T-helper 9 cell (primary cell): Measurements from ENCODE around the gene PPP2R3B.
"Not testable (repeated sequence)": the region's sequence is repeated elsewhere in the genome, so short reads cannot be mapped to it uniquely, and the experiment has no call there.

Experiments
- DNase-seq: peaks from one replicate; pipeline ENCODE4 v3.0.0-alpha.2; 2020

Gene PPP2R3B

DNA sequence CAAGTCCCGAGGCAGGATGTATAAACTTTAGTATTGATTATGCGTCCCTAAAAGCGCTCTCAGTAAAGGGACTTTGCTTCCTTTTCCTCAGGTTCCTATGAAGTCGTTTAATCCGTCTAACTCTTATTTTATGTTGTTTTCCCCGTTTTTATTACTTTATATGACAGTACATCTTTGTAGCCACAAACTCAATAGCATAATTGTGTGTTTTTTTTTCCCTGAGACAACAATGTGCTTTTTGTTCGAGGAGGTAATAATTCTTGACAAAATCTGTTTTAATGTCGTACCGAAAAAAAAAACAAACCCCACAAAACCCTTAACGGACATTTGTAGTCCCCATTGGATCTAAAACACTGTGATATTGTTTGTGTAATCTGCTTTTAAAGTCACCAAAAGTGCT lies 17.9 kb upstream of the PPP2R3B start:
- DNase-seq, result no peak

DNA sequence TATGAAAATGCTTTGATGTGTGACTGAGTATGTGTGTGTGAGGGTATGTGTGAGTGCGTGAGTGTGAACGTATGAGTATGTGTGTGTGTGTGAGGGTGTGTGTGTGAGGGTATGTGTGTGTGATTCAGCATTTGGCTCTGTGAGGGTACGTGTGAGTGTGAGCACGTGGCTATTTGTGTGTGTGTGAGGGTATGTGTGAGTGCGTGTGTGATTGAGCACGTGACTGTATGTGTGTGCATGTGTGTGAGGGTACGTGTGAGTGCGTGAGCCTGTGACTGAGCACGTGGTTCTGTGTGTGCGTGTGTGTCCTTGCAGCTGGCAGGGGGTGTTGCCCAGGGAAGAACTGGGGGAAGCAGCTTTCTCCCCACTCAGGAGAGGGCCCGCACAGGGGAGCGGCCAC lies 16.1 kb upstream of the PPP2R3B start:
- DNase-seq, result no peak

DNA sequence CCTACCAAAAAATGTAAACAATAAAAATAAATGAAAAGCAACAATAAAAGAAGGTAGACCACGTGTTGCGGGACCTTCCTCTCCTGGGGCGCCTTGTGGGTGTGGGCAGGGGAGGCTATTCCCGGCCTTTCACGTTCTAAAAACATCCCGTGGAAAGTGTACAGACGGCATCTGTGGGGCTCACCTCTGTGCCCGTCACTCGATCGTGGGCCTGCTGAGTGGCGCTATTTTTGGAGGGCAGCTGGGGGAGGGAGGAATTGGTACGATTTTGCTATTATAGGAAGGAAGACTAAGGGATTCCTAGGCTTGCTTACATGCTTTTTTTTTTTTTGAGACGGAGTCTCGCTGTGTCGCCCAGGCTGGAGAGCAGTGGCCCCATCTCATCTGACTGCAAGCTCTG lies 13.6 kb upstream of the PPP2R3B start:
- no peak for DNase-seq

DNA sequence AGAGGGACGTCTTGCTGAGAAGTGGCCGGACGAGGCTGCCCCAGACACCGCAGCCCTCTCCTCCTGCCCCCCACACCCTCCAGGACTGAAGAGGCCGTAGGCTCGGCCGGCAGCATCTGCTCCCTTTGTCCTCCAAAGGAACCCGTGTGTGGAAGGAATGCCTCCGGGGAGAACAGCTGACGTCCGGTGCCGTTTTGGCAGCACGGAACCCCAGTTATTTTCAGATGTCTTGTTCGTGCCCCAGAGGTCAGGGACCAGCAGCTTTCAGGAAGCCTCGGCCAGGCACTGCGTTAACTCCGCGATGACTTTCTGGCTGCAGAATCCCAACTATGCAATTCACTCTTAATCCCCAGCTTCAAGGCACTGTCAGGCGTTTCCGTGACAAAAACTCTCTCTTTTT lies 10.9 kb upstream of the PPP2R3B start:
- no peak for DNase-seq

DNA sequence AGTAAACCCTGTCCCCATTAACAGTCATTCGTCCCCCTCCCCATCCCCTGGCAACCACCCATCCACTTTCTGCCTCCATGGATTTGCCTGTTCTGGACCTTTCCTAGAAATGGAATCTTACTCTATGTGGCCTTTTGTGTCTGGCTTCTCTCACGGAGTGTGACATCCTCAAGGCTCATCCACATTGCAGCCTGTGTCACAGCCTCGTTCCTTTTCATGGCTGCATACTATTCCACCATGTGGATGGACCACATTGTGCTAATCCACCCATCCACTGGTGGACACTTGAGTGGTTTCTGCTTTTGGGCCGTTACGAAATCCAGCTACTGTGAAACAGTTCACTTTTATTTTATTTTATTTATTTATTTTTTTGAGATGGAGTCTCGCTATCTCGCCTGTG lies 8.1 kb upstream of the PPP2R3B start:
- no peak for DNase-seq

DNA sequence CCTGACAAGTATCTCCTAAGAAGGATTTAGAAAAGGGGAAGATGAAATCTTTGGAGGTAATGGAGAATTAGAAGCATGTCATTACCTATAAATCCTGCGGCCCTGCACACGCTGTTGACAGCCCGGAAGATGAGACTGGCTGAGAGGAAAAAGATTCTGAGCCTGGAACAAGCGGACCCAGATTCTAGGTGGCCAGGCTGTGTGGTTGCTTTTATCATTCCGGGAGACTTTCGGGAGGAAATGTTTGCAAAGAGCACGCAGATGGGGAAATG lies 5.8 kb upstream of the PPP2R3B start:
- no peak for DNase-seq

DNA sequence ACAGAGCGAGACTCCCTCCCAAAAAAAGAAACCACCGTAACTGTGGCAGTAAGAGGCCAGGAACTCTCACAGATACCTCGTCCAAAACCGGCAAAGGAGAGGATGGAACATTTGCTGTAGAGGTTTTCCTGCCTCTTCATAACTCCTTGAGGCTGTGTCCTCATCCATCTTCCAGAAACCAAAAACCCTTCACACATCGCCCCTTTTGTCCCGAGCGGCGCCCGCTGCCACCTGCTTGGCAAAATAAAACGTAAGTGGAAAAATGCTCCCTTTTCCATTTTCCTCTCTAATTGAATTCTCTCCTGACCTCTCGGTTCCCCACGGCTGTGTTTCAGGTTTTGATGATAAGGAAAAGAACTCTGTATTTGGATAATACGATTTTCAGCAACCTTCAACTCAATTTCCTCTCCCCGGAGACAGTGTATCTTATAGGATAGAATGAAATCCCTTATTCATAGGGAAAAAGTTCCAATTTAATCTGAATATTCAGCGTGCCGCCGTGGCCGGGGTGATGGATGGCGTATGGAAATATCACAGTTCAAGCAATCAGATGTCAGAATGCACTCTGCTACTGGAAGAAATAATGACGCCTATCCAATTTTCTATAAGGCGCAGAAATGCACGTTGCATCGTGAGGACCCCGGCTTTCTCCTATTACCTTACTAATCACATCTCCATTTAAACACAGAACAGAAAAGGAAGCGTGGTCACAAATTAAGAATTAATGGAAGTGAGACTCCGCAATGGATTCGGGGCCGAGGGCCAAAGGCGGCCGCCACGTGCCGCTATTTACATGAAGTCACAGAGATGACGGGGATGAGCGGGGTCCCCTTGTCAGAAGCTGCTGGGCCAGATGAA lies 5.2 kb upstream of the PPP2R3B start:
- DNase-seq, result no peak

DNA sequence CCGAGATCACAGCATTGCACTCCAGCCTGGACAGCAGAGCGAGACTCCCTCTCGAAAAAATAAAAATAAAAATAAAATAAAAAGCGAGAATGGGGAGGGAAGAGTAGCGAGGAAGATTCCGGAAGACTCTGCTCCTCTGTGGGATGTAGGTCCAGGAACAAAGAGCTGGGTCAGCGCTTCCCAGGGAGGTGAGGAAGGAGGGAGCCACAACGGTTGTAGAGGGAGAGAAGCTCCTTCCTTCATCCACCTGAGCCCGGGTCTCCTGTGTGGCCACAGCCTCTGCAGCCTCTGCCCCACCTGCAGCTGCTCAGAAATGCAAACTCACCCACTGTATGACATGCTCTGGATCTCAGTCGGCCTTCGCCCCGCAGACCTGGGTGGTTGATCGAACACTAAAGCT lies 3.8 kb upstream of the PPP2R3B start:
- no peak for DNase-seq

DNA sequence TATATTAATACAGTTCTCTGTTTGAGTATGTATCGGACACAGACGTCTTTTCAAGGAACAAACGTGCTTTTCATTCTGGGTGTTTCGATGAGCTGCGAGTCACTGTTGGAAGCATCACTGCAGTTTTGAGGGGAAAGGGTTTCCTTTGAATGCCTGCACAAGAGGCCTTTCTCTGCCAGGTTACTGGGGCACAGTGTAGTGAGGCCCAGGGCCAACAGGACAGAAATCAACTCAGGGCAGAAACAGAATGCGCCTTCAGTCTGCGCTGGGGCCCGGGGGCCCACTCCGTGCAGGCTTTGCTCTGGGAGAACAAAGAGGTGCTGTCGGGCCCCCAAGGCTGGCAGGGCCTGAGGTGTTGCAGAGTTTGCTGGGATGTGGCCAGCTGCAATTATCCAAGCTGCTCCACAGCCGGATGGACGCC lies 2.3 kb upstream of the PPP2R3B start:
- DNase-seq, result no peak

DNA sequence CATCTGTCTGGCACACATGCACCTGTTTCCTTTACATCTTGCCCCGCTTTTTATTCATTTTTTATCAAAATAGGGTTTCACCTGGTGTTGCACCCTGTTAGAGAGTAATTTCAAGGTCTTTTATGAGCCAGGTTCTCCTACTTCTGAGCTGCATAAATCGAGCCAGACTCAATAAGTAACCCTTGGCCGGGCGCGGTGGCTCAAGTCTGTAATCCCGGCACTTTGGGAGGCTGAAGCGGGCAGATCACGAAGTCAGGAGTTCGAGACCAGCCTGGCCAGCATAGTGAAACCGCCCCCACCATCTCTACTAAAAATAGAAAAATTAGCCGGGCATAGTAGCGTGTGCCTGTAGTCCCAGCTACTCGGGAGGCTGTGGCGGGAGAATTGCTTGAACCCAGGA lies 1.0 kb upstream of the PPP2R3B start:
- no peak for DNase-seq

DNA sequence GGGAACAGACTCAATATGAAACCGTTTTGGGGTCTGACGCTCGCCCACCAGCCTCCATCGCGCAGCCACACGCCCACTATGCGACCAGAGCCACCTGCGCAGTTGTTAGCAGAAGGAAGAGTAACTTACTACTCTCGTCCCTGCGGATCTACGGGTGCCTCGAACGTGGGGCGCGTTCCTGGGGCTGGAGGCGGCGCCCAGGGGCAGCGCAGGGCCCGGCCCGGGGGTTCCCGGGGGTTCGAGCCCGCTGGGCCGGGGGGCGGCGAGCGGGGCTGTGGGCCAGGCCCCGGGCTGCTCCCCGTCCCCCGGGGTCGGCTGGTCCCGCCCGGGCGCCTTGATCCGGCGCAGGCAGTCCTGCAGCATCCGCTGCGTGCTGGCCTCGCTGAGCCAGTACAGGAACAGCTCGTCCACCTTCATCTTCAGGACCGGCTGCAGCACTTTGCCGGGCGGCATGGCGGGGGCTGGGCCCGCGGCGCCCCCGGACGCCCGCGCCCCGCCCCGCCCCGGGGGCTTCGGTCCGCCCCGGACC lies 404 bp downstream of the PPP2R3B start:
- DNase-seq, result no peak

DNA sequence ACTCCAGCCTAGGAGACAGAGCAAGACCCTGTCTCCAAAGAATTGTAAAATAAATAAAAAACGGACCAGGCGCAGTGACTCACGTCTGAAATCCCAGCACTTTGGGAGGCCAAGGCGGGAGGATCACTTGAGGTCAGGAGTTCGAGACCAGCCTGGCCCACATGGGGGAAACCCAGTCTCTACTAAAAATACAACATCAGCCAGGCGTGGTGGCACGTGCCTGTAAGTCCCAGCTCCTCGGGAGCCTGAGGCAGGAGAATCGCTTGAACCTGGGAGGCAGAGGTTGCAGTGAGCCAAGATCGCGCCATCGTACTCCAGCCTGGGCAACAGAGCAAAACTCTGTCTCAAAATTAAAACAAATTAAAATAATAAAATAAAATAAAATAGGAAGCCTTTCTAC lies 971 bp downstream of the PPP2R3B start:
- DNase-seq, result not testable (repeated sequence)

DNA sequence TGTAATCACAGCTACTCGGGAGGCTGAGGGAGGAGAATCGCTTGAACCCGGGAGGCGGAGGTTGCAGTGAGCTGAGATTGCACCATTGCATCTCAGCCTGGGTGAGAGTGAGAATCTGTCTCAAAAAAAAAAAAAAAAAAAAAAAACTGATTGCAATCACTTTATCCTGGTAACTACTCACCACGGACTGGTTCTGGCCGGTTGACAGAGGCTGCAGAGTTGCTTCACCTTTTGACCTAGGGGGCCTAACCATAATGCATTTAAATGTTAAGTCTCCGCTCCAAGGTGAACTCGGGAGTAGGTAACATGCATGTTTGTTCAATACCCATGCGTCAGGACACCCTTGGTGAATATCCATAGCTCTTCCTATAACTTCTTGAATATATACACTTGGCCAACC lies 1.8 kb downstream of the PPP2R3B start:
- no peak for DNase-seq

DNA sequence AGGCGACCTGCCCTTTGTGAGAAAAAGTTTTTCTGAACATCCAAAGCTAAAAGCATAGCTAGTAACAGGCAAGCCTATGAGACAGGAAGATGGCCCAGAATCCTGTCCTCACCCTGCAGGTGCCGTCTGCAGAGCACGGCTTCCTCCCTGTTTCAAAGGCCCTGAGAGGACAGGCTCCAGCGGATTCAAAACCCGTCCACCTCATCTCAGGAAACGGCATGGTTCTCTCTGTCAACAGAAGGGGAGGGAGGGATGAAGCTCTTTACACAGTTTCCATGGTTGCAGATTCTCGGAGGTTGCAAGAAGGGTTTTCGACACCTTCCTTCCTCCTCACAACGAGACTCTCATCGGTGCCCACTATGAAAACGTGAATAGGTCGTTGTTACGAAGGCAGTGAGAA lies 8.3 kb downstream of the PPP2R3B start:
- DNase-seq, result no peak

DNA sequence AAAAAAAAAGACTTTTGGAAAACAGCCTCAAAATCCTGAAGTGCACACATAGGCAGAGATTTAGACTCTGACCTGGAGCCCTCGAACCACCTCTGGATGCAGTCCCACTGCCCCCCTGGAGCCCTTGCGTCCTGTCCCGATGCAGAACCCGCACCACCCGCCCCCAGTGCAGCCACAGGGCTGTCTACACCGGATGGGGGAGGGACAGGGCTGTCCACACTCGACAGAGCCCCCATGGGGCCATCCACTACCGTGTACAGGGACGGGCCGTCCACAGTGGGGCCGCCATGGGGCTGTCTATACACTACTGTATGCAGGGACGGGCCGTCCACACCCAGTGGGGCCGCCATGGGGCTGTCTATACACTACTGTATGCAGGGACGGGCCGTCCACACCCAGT lies 10.5 kb downstream of the PPP2R3B start:
- not testable (repeated sequence) for DNase-seq

DNA sequence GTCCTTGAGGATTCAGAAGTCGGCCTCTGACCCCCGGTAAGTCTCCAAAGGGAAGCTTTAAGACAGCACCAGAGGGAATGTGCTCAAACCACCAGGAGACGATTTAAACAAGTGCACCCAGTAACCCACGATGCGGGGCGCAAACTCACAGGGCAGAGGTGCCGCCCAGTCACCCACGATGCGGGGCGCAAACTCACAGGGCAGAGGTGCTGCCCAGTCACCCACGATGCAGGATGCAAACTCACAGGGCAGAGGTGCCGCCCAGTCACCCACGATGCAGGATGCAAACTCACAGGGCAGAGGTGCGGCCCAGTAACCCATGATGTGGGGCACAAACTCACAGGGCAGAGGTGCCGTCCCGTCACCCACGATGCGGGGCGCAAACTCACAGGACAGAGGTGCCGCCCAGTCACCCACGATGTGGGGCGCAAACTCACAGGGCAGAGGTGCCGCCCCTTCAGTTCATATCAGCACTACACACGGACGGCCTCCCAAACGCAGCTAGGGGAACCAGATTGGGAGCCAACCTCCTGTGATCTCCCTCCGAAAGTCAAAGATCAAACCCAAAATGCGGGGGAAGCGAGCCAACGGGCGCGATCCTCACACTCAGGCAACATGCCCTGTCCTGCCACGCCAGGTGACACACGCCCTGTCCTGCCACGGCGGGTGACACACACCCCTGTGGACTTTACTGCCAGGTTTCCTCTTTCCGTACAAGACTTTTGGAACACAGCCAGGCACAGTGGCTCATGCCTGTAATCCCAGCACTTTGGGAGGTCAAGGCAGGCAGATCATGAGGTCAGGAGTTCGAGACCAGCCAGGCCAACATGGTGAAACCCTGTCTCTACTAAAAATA lies 11.3 kb downstream of the PPP2R3B start:
- DNase-seq, result no peak

DNA sequence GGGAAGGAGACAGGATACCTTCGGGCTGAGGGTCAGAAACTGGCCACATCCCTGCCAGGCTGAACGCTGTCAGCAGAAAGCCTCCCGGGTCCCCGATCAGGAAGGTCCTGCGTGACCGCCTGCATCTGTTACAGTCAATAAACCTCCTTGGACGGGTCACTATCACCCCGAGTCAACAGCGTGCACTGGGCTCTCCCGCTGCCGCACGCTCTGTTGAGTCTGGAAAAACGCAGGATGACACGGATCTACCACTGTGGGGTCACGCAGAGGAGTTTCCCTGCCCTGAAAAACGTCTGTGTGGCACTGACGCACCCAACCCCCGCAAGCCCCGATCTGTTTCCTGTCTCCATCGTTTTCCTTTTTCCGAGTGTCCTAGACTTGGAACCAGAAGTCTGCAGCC lies 12.1 kb downstream of the PPP2R3B start:
- DNase-seq, result no peak

DNA sequence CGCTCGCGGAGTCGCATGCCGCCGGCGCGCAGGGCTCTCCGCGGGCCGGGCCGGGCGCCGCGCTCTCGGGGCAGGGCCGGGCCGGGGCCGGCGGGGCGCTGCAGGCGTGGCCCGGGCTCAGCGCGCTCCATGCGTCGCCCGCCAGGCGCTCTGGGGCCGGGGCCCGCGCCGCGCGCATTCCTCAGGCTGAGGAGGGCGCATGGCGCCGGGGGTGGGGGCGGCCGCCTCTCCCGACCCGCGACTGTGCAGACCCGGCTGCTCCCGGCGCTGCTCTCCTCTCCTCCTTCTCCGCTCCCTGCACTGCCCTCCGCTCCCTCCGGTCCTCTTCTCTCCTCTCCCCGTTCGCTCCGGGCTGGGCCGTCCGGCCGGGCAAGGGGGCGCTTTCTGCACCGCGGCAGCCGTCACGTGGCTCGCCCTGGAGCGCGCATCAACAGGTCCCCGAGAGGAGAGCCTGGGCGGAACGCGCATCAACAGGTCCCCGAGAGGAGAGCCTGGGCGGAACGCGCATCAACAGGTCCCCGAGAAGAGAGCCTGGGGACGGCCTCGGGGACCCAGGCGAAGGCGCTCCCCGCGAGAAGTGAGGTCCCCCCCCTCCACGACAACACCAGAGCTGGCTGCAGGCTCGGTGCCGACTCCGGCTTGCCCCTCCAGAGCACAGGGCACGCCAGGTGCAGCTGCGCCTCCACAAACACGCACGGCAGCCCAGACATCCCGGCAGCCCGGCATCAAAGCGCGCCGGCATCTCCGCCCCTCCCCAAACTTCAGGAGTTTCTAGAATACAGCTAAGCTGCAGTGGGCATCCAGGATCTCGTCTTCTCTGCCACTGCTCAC lies 12.9 kb downstream of the PPP2R3B start:
- DNase-seq, result no peak

DNA sequence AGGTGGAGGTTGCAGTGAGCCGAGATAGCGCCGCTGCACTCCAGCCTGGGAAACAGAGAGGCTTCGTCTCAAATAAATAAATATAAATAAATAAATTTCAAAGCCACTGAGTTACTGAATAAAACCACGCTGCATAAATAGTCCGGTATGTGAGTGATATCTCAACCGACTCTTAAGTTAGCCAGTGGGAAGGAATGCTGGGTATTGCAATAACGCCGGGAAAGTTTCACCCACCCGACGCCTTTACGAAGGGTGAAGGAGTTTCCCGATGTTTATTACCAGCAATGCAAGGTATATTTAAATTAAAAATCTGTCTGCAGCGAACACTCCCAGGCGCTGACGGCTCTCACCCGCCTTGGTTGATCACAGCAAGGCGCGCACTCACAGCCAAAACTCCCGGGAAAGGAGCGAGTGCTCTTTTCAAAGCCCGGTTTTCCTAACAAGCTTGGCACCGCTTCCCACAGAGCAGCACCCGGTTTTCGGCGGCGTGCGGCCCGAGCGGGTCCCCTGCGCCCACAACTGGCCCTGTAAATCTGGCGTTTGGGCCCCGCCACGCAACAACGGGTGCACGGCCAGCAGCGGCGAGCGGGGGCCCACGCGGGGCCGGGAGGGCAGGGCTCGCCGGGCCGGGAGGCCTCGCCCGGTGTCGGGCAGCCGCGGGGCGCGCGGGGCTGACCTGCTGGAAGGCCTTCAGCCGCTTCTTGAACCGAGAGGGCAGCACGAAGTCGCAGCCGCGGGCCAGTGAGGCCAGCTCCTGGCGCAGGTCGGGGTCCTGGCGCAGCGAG lies 13.7 kb downstream of the PPP2R3B start:
- DNase-seq, result no peak

DNA sequence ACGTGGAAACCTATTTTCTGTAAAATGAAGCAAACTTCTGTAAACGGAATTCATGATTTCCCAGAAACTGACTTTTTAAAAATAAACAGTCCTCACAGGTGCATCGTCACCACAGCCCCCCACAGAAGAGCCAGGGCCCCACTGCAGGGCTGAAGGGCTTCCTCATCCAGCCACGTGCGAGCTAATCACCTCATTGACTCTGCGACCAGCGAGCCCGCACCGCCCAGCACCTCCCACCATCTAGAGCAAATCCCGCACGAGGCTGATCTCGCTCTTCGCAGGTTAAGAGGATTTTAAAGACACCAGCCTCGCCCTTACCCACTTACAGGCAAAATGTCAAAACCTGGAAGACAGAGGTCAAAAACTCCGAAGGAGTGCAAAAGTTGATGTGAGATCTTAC lies 14.8 kb downstream of the PPP2R3B start:
- DNase-seq, result no peak

DNA sequence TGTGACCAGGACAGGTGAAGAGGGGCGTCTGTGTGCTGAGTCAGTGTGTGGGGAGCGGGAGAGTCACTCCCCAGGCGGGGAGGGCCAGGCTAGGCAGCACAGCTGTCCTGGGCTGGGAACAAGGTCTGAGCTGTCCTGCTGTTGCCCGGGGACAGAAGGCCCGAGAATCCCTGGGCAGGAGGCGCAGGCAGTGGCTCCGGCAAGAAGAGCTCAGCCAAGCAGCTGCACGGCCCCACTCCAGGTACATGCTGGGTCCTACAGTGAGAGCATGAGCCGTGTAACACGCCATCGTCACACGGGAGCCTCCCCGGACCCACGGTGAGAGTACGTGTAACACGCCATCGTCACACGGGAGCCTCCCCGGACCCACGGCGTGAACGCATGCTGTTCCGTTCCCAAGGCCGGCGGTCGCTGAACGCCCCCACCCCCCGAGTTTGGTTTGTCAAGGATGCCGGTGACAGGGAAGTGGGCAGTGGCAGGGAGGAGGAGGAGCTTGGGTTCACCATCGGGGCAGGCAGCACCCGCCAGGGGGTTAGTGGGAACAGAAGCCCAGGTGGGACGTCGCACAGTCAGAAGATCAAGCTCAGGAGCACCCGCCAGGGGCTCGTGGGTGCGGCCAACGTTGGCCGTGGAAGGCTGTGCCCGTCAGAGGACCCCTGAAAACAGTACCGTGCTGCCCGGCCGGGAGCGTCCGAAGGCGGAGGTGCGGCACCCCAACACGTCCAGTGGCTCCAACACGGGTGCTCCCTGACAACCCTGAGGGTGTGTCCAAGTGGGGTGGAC lies 15.6 kb downstream of the PPP2R3B start:
- DNase-seq, result no peak
